OCI-LY1 (cell line): ENCODE measurements around the gene RSRP1.
"Not testable (repeated sequence)": the region's sequence is repeated elsewhere in the genome, so short reads cannot be mapped to it uniquely, and the experiment has no call there.

Experiments used
- EZH2 ChIP-seq: fragments of 200-600 bp; sonication (generic), shearing (Covaris generic); IDR thresholded peaks from 2 replicates; pipeline ENCODE4 v1.8.0; 2017; ENCODE audit warnings: borderline replicate concordance, mixed run types, mild to moderate bottlenecking, antibody characterized with exemption, low read length, moderate library complexity, mixed read lengths
- TF ChIP-seq, protein P1 (sequence below): fragments of 200-600 bp; sonication (generic), shearing (Covaris generic); IDR thresholded peaks from 2 replicates; pipeline ENCODE4 v1.5.1; 2017; ENCODE audit warnings: mild to moderate bottlenecking, antibody characterized with exemption, low read length, moderate library complexity, mixed read lengths

DNA sequence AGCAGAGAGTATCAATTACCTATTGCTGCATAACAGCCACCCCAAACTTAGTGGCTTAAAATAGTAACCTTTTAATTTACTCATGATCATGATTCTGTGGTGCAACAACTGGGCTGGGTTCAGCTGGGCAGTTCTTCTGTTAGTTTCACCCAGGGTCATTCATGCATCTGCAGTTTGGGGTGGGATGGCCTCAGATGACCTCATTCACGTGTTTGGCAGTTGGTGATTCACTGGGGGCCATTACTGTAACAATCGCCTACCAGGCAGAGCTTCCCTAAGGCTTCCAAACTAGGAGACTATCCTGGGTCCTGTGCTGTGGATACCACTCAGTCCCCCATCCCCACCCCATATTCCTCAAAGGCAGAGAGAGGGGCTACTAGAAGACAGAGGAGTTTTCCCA, 31.1 kb upstream of the RSRP1 start:
- TF ChIP-seq, protein P1, sequence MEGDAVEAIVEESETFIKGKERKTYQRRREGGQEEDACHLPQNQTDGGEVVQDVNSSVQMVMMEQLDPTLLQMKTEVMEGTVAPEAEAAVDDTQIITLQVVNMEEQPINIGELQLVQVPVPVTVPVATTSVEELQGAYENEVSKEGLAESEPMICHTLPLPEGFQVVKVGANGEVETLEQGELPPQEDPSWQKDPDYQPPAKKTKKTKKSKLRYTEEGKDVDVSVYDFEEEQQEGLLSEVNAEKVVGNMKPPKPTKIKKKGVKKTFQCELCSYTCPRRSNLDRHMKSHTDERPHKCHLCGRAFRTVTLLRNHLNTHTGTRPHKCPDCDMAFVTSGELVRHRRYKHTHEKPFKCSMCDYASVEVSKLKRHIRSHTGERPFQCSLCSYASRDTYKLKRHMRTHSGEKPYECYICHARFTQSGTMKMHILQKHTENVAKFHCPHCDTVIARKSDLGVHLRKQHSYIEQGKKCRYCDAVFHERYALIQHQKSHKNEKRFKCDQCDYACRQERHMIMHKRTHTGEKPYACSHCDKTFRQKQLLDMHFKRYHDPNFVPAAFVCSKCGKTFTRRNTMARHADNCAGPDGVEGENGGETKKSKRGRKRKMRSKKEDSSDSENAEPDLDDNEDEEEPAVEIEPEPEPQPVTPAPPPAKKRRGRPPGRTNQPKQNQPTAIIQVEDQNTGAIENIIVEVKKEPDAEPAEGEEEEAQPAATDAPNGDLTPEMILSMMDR = not testable (repeated sequence)
- TF ChIP-seq EZH2 = not testable (repeated sequence)
